ENCODE measurements around the gene FAAP100. TPM values are rescaled to one million over a fixed set of nuclear protein-coding genes. Genes with fewer than 3 reads are reported as not detected.

Gene FAAP100
- total RNA-seq, 2 donors from 2014 or later: 27.8 to 50.4 TPM

DNA sequence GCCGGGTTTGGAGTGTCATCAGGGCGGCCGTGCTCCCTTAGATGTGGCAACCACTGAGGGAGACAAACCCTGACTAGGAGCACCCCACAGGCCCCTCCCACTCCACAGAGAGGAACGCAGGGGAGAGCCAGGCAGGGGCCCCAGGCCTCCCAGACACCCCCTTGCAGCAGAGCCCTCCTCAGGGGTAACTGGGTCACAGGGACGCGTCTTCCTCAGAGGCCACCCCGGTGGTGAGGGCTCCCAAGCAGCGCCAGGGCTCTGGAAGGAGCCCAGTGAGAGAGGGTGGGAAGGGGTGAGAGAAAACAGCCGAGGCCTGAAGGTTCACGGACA is 12.6 kb downstream of the FAAP100 start:
- TF ChIP-seq POLR2A (IDR thresholded peaks at IDR 0.05): no peak
- TF ChIP-seq, protein P1, sequence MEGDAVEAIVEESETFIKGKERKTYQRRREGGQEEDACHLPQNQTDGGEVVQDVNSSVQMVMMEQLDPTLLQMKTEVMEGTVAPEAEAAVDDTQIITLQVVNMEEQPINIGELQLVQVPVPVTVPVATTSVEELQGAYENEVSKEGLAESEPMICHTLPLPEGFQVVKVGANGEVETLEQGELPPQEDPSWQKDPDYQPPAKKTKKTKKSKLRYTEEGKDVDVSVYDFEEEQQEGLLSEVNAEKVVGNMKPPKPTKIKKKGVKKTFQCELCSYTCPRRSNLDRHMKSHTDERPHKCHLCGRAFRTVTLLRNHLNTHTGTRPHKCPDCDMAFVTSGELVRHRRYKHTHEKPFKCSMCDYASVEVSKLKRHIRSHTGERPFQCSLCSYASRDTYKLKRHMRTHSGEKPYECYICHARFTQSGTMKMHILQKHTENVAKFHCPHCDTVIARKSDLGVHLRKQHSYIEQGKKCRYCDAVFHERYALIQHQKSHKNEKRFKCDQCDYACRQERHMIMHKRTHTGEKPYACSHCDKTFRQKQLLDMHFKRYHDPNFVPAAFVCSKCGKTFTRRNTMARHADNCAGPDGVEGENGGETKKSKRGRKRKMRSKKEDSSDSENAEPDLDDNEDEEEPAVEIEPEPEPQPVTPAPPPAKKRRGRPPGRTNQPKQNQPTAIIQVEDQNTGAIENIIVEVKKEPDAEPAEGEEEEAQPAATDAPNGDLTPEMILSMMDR (IDR thresholded peaks at IDR 0.05): no peak
- H3K27ac ChIP-seq: no peak overlapping the region
- WGBS, 2 donors: 92 to 94% methylated on average over 6 to 10 of the region's 10 CpGs
- intact Hi-C loops (cut with DNase I): no loop called here
- ATAC-seq (no peak), DNase-seq (peak in 2 of 4 donors; percentile 7 to 10)
- no peak overlapping the region for H3K4me3 ChIP-seq
- H3K4me1 ChIP-seq: peaks cover 40% of the 10 kb centered on the region
- H3K9me3 ChIP-seq: no peaks in the 10 kb centered on the region
- H3K36me3 ChIP-seq (replicated peaks in 1 of 2; ENCODE audit: insufficient read depth in 1 of 2, low read depth in 2 of 2): peaks cover 0 to 6% of the 10 kb centered on the region in 2 donors
- no peaks in the 10 kb centered on the region for H3K27me3 ChIP-seq

DNA sequence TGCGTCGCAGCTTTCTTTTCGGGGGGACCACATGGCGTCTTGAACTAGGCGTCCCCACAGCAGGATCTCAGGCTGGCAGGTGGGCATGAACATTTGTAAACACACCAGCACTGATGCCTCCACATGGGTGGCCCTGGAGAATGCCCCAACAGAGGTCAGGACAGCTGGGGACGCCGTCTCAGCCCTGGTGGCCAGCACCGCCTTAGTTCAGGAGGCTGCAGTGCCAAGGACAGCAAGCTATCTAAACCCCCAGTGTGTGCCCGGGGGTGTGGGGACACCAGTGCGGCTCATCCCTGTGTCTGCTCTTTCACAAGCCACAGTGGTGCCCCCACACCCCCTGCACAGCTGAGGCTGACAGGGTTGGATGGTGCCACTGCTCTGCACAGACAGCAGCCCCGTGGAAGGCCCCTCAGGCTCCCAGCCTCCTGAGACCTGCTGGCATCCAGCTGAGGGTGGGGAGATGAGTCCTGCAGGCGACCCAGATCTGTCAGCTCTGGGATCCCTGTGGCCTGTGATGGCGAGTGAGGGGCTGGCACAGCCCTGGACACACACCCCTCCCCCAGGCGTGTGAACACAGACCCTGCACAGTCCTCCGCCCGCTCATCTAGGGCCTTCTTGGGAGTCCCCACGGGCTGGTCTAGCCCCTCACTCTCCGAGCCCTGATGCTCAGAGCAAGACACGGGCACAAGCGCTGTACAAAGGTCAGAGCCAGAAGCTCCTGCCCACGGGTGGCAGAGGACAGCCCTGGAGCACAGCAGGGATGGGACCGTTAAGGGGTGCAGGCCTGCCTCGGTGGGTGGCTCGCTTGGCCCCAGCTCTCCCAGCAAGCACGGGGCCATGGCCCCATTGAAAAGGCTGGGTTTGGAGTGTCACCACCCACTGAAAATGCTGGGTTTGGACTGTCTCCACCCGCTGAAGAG is 13.2 kb downstream of the FAAP100 start:
- H3K36me3 ChIP-seq (replicated peaks in 1 of 2; ENCODE audit: insufficient read depth in 1 of 2, low read depth in 2 of 2): peaks cover 0 to 6% of the 10 kb centered on the region in 2 donors
- intact Hi-C loops (cut with DNase I): no loop called here
- ATAC-seq: no peak
- peak overlapping the region in 2 of 4 donors; percentile 90 to 91 for H3K27ac ChIP-seq
- peak in 2 of 4 donors; percentile 11 to 13 for DNase-seq
- H3K4me3 ChIP-seq: no peak overlapping the region
- peaks cover 46% of the 10 kb centered on the region for H3K4me1 ChIP-seq
- WGBS, 2 donors: 81 to 93% methylated on average over 3 to 21 of the region's 26 CpGs
- TF ChIP-seq POLR2A (IDR thresholded peaks at IDR 0.05): no peak
- TF ChIP-seq, protein P1 (IDR thresholded peaks at IDR 0.05): no peak
- H3K27me3 ChIP-seq: no peaks in the 10 kb centered on the region
- no peaks in the 10 kb centered on the region for H3K9me3 ChIP-seq

DNA sequence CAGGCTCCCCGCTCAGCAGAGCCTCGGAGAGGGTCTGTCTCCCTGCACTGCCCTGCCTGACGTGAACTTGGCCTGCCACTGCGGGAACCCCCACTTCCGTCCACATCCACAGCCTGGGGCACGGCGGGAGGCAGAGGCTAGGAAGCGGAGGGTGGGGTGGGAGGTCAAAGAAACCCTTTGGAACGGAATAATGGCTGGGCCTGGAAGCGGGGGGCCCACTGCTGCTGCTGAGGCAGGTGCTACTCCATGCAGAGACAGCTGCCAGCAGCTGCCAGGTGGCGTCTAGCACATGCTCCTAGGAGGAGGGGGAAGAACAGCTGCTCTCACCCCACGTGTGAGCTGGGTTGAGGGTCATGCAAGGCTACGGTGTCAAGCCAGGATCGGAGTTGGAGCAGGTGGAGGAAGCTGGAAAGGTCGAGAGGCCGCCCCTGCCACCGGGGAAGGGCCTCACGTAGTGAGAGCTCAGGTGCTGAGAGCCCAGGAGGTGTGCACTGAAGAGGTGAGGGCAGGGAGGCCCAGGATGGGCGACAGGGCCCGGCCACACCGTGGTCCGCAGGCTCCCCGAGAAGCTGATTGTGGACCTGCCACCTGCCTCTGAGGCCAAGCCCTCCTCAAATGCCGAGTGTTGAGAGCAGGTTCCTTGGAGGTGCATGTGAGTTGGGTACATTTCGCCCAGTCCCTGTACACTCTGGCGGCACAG is 14.1 kb downstream of the FAAP100 start:
- intact Hi-C loops (cut with DNase I): no loop called here
- Histone ChIP-seq H3K9me3 (no peaks in the 10 kb centered on the region), H3K4me3 (no peak overlapping the region), H3K27me3 (no peaks in the 10 kb centered on the region), H3K27ac (peak overlapping the region; percentile 75 to 91 (median 90)), H3K4me1 (peaks cover 47% of the 10 kb centered on the region), H3K36me3 (replicated peaks in 1 of 2; ENCODE audit: insufficient read depth in 1 of 2, low read depth in 2 of 2) (peaks cover 0 to 6% of the 10 kb centered on the region in 2 donors)
- WGBS, 2 donors: 30 to 37% methylated on average over 2 to 26 of the region's 26 CpGs
- ATAC-seq (peak; percentile 56), DNase-seq (peak; percentile 82 to 91 (median 90))
- TF ChIP-seq, protein P1 (IDR thresholded peaks at IDR 0.05): peak in 1 of 7 experiments; percentile 4
- TF ChIP-seq POLR2A (IDR thresholded peaks at IDR 0.05): peak in 1 of 3 donors; percentile 20

- Histone ChIP-seq H3K4me1 (peaks cover 47% of the 10 kb centered on the region), H3K36me3 (replicated peaks in 1 of 2; ENCODE audit: insufficient read depth in 1 of 2, low read depth in 2 of 2) (peaks cover 0 to 6% of the 10 kb centered on the region in 2 donors), H3K4me3 (no peak overlapping the region), H3K27me3 (no peaks in the 10 kb centered on the region), H3K27ac (peak overlapping the region; percentile 75 to 91 (median 90)), H3K9me3 (no peaks in the 10 kb centered on the region)
- 4 to 6% methylated on average over 7 to 17 of the region's 17 CpGs for WGBS, 2 donors
- peak in 2 of 3 donors; percentile 45 to 54 for TF ChIP-seq POLR2A (IDR thresholded peaks at IDR 0.05)
- TF ChIP-seq, protein P1 (IDR thresholded peaks at IDR 0.05): peak; percentile 71 to 99 (median 93)
- DNase-seq (peak; percentile 84 to 85 (median 85)), ATAC-seq (peak; percentile 70)
- intact Hi-C loops (cut with DNase I): no loop called here
Measured at GRCh38 chr17:81537343-81537855, 14.8 kb downstream of the FAAP100 start.

Measured in body of pancreas (tissue), 4 donors.